ENCODE data around the gene PPP1R3F.

GRCh38 chrX:49271341-49271740 lies 1.7 kb downstream of the PPP1R3F start:
- TF ChIP-seq, protein P1, sequence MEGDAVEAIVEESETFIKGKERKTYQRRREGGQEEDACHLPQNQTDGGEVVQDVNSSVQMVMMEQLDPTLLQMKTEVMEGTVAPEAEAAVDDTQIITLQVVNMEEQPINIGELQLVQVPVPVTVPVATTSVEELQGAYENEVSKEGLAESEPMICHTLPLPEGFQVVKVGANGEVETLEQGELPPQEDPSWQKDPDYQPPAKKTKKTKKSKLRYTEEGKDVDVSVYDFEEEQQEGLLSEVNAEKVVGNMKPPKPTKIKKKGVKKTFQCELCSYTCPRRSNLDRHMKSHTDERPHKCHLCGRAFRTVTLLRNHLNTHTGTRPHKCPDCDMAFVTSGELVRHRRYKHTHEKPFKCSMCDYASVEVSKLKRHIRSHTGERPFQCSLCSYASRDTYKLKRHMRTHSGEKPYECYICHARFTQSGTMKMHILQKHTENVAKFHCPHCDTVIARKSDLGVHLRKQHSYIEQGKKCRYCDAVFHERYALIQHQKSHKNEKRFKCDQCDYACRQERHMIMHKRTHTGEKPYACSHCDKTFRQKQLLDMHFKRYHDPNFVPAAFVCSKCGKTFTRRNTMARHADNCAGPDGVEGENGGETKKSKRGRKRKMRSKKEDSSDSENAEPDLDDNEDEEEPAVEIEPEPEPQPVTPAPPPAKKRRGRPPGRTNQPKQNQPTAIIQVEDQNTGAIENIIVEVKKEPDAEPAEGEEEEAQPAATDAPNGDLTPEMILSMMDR (IDR thresholded peaks at IDR 0.05; ENCODE audit: poor library complexity, severe bottlenecking), result no peak
- TF ChIP-seq EP300 (conservative IDR thresholded peaks at IDR 0.05; ENCODE audit: poor library complexity, severe bottlenecking) (no peak), POLR2AphosphoS5 (IDR thresholded peaks at IDR 0.05) (no peak), SMC3 (conservative IDR thresholded peaks at IDR 0.05; ENCODE audit: poor library complexity) (no peak)
- TF ChIP-seq, protein P2, sequence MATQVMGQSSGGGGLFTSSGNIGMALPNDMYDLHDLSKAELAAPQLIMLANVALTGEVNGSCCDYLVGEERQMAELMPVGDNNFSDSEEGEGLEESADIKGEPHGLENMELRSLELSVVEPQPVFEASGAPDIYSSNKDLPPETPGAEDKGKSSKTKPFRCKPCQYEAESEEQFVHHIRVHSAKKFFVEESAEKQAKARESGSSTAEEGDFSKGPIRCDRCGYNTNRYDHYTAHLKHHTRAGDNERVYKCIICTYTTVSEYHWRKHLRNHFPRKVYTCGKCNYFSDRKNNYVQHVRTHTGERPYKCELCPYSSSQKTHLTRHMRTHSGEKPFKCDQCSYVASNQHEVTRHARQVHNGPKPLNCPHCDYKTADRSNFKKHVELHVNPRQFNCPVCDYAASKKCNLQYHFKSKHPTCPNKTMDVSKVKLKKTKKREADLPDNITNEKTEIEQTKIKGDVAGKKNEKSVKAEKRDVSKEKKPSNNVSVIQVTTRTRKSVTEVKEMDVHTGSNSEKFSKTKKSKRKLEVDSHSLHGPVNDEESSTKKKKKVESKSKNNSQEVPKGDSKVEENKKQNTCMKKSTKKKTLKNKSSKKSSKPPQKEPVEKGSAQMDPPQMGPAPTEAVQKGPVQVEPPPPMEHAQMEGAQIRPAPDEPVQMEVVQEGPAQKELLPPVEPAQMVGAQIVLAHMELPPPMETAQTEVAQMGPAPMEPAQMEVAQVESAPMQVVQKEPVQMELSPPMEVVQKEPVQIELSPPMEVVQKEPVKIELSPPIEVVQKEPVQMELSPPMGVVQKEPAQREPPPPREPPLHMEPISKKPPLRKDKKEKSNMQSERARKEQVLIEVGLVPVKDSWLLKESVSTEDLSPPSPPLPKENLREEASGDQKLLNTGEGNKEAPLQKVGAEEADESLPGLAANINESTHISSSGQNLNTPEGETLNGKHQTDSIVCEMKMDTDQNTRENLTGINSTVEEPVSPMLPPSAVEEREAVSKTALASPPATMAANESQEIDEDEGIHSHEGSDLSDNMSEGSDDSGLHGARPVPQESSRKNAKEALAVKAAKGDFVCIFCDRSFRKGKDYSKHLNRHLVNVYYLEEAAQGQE (IDR thresholded peaks at IDR 0.05; ENCODE audit: borderline replicate concordance), result no peak

All from neural cell (in vitro differentiated cells).